ENCODE results near the gene DHPS.

DNA sequence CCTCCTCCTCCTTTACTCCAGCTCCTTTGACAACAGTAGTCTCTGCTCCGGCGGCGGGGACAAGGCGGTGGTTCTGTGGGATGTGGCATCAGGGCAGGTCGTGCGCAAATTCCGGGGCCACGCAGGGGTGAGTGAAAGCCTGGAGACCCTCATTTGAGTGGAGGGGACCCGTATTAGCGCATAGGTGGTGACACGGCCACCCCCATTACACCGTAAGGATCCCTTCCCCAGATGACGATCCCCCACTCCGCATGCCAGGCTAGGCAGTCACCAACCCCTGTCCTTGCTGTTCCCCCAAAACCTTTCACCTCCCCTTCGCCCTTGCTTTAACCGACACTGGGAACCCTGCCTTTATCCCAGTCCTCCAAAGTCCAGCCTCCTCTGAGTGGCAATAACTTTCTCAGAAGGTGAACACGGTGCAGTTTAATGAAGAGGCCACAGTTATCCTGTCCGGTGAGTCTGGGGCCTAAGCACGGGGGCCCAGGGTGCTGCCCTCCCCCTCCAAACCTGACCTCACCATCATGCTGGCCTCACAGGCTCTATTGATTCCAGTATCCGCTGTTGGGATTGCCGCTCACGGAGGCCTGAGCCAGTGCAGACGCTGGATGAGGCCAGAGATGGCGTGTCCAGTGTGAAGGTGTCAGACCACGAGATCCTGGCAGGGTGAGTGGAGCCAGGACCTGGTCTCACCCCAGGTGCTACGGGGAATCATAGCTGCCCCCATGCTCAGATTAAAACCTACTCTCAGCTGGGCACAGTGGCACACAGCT lies 11.3 kb downstream of the DHPS start:
- TF ChIP-seq POLR2A (IDR thresholded peaks at IDR 0.05; ENCODE audit: low read depth, low read length), result no peak
- TF ChIP-seq POLR2AphosphoS5 (IDR thresholded peaks at IDR 0.05; ENCODE audit: low read depth, low read length), result no peak; the same call in 1 of the 2 replicates
- no peak for TF ChIP-seq TAF1 (IDR thresholded peaks at IDR 0.05; ENCODE audit: low read depth, low read length)
